OCI-LY3 (cell line): Measurements from ENCODE around the gene GYPE.
"Not testable (repeated sequence)": the region's sequence is repeated elsewhere in the genome, so short reads cannot be mapped to it uniquely, and the experiment has no call there.

ENCODE experiments used
- CTCF ChIP-seq: fragments of 200-600, 300-600 bp; sonication (generic); IDR thresholded peaks from 2 replicates; pipeline ENCODE4 v1.5.1; 2014; ENCODE audit warnings: antibody characterized with exemption, low read length, low read depth
- EZH2phosphoT487 ChIP-seq: fragments of 200-600 bp; shearing (Covaris generic); IDR thresholded peaks from 2 replicates; pipeline ENCODE4 v1.6.1; 2018; ENCODE audit warnings: antibody characterized with exemption, mixed run types, low read depth

GRCh38 chr4:143912478-143912877 is 7.1 kb upstream of the GYPE start:
- not testable (repeated sequence) for TF ChIP-seq CTCF, EZH2phosphoT487
